GM12878 (cell line): ENCODE data around the gene SNRNP35. TPM values are rescaled to one million over a fixed set of nuclear protein-coding genes. Genes with fewer than 3 reads are reported as not detected.

Source experiments
- BCL11A ChIP-seq: IDR thresholded peaks from 2 replicates; pipeline ENCODE4 v1.6.1; 2011; ENCODE audit warnings: low read depth, low read length
- CREB1 ChIP-seq: IDR thresholded peaks from 2 replicates; pipeline ENCODE4 v1.6.1; 2012; ENCODE audit warnings: low read depth, mild to moderate bottlenecking, inconsistent platforms
- CREM ChIP-seq: IDR thresholded peaks from 2 replicates; pipeline ENCODE4 v1.6.1; 2014; ENCODE audit warnings: antibody characterized with exemption, low read depth
- EP300 ChIP-seq, 2 experiments: fragments of 150-350 bp in 1 of 2; IDR thresholded peaks; 2 replicates each; pipeline ENCODE4 v1.6.1; 2011 to 2012; ENCODE audit warnings: low read depth in 2 of 2, low read length in 2 of 2, borderline replicate concordance in 1 of 2, improper control_type of control experiment in 1 of 2, inconsistent platforms in 1 of 2; ENCODE audit not compliant: control insufficient read depth in 1 of 2
- MLLT1 ChIP-seq: fragments of 450-650 bp; IDR thresholded peaks from 2 replicates; pipeline ENCODE4 v1.6.1; 2016; ENCODE audit warnings: mild to moderate bottlenecking
- MXI1 ChIP-seq: fragments of 150-350 bp; IDR thresholded peaks from 2 replicates; pipeline ENCODE4 v1.6.1; 2011; ENCODE audit warnings: low read depth, mild to moderate bottlenecking, inconsistent platforms, low read length, improper control_type of control experiment
- POLR2AphosphoS5 ChIP-seq: IDR thresholded peaks from 2 replicates; pipeline ENCODE4 v1.6.1; 2011; ENCODE audit warnings: mild to moderate bottlenecking, low read length, inconsistent platforms
- RAD51 ChIP-seq: fragments of 450-650 bp; IDR thresholded peaks from 2 replicates; pipeline ENCODE4 v1.6.1; 2016; ENCODE audit warnings: moderate library complexity, mild to moderate bottlenecking, inconsistent platforms
- SRF ChIP-seq, 2 experiments: IDR thresholded peaks; 2 replicates each; pipeline ENCODE4 v1.6.1; 2011; ENCODE audit warnings: low read depth in 2 of 2, low read length in 2 of 2, mild to moderate bottlenecking in 1 of 2, moderate library complexity in 1 of 2
- ZSCAN29 ChIP-seq: fragments of 450-650 bp; IDR thresholded peaks from 2 replicates; pipeline ENCODE4 v1.6.1; 2017; ENCODE audit warnings: mild to moderate bottlenecking, moderate library complexity
- polyA plus RNA-seq, 11 experiments: library from polyadenylated mRNA; depleted of rRNA in 4 of 11; unstranded in 6 of 11; stranded (reverse) in 5 of 11; fragments of >200 nt; fragmentation: Nextera tagmentation in 4 of 11; fragmentation: Illumina TruSeq in 1 of 11; extraction: Ambion mirVana in 4 of 11; extraction: Trizol in 1 of 11; gene quantifications; 1 replicate in 1 of 11; 2 replicates in 10 of 11; pipeline versions ENCODE4 v1.2.1 to v1.2.3, GENCODE V29; 2011 to 2016; ENCODE audit warnings: inconsistent platforms in 2 of 11, missing spikeins in 2 of 11, low read depth in 1 of 11
- total RNA-seq, 4 experiments: library from RNA; depleted of rRNA in 3 of 4; stranded (reverse); fragments of >200 nt in 3 of 4; fragmentation: Illumina TruSeq in 1 of 4; extraction: Trizol in 1 of 4; gene quantifications; 2 replicates each; pipeline versions ENCODE4 v1.2.1 to v1.2.3, GENCODE V29; 2013 to 2021
- TF ChIP-seq, protein P1 (sequence below): fragments of 450-650 bp; formaldehyde crosslinking; IDR thresholded peaks from 2 replicates; pipeline ENCODE4 v1.4.0; 2022; ENCODE audit warnings: mild to moderate bottlenecking, moderate library complexity

The SNRNP35 gene
- total and polyA plus RNA-seq, 10 of the 15 experiments (the other 5 are each of a cell fraction or from before 2014, with no cell fraction given): 21.6 to 49.6 (median 29.0) TPM

GRCh38 chr12:123449856-123450255, 8.1 kb upstream of the SNRNP35 start (continued):
- TF ChIP-seq, protein P1, sequence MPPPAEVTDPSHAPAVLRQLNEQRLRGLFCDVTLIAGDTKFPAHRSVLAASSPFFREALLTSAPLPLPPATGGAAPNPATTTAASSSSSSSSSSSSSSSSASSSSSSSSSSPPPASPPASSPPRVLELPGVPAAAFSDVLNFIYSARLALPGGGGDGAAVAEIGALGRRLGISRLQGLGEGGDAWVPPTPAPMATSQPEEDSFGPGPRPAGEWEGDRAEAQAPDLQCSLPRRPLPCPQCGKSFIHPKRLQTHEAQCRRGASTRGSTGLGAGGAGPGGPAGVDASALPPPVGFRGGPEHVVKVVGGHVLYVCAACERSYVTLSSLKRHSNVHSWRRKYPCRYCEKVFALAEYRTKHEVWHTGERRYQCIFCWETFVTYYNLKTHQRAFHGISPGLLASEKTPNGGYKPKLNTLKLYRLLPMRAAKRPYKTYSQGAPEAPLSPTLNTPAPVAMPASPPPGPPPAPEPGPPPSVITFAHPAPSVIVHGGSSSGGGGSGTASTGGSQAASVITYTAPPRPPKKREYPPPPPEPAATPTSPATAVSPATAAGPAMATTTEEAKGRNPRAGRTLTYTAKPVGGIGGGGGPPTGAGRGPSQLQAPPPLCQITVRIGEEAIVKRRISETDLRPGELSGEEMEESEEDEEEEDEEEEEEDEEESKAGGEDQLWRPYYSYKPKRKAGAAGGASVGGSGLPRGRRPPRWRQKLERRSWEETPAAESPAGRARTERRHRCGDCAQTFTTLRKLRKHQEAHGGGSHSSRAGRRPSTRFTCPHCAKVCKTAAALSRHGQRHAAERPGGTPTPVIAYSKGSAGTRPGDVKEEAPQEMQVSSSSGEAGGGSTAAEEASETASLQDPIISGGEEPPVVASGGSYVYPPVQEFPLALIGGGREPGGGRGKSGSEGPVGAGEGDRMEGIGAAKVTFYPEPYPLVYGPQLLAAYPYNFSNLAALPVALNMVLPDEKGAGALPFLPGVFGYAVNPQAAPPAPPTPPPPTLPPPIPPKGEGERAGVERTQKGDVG (CRISPR knock-in tag): no peak
- TF ChIP-seq POLR2AphosphoS5 (no peak), EP300 (IDR thresholded peaks at IDR 0.05; ENCODE audit: borderline replicate concordance in 1 of 2, control insufficient read depth in 1 of 2, low read depth in 2 of 2, low read length in 2 of 2) (no peak), BCL11A (no peak), MLLT1 (no peak), ZSCAN29 (no peak), RAD51 (no peak), MXI1 (no peak), SRF (IDR thresholded peaks at IDR 0.05; ENCODE audit: low read depth in 2 of 2, low read length in 2 of 2) (no peak), CREB1 (no peak), CREM (no peak)
